ENCODE results near the gene RNASE9.
"Not testable (repeated sequence)": the region's sequence is repeated elsewhere in the genome, so short reads cannot be mapped to it uniquely, and the experiment has no call there.

The RNASE9 gene

GRCh38 chr14:20522332-20522731 is 38.5 kb downstream of the RNASE9 start:
- DNase-seq (ENCODE audit: low read depth in 2 of 2), result no peak

- no peak for DNase-seq (ENCODE audit: low read depth in 2 of 2)
Measured at GRCh38 chr14:20516921-20517320, 43.9 kb downstream of the RNASE9 start.

- DNase-seq (ENCODE audit: low read depth in 2 of 2), result no peak
Measured at GRCh38 chr14:20515846-20516245, 45.0 kb downstream of the RNASE9 start.

- DNase-seq (ENCODE audit: low read depth in 2 of 2), result no peak
Measured at GRCh38 chr14:20512177-20512905, 48.5 kb downstream of the RNASE9 start.

- DNase-seq (ENCODE audit: low read depth in 2 of 2), result no peak
Measured at GRCh38 chr14:20508367-20508766, 52.5 kb downstream of the RNASE9 start.

- DNase-seq (ENCODE audit: low read depth in 2 of 2), result not testable (repeated sequence)
Measured at GRCh38 chr14:20507537-20507936, 53.3 kb downstream of the RNASE9 start.

- not testable (repeated sequence) for DNase-seq (ENCODE audit: low read depth in 2 of 2)
Measured at GRCh38 chr14:20506752-20507151, 54.1 kb downstream of the RNASE9 start.

- DNase-seq (ENCODE audit: low read depth in 2 of 2), result not testable (repeated sequence)
Measured at GRCh38 chr14:20506276-20506675, 54.6 kb downstream of the RNASE9 start.
